Prostate gland (tissue), 2 donors: Measurements from ENCODE around the gene TSHZ2. TPM values are rescaled to one million over a fixed set of nuclear protein-coding genes. Genes with fewer than 3 reads are reported as not detected.

Experiments
- DNase-seq: peaks from one replicate; pipeline ENCODE4 v3.0.0-alpha.2; 2019; ENCODE audit warnings: low spot score
- H3K27ac ChIP-seq, 2 donors: fragments of 200-600 bp; sonication (generic); 2 replicates each; pipeline ENCODE4 v1.5.1; 2017 to 2019
- H3K27me3 ChIP-seq: fragments of 200-600 bp; sonication (generic); replicated peaks from 2 replicates; pipeline ENCODE4 v1.5.1; 2019; ENCODE audit not compliant: insufficient read depth
- H3K36me3 ChIP-seq, 2 donors: fragments of 200-600 bp; sonication (generic); 1 replicate in 1 of 2; 2 replicates in 1 of 2; pipeline versions ENCODE4 v1.5.1 to v1.8.1; 2017 to 2019
- H3K4me1 ChIP-seq: fragments of 200-600 bp; sonication (generic); replicated peaks from 2 replicates; pipeline ENCODE4 v1.5.1; 2019
- H3K4me3 ChIP-seq, 2 donors: fragments of 200-600 bp; sonication (generic); 2 replicates each; pipeline ENCODE4 v1.5.1; 2017 to 2019
- H3K9me3 ChIP-seq: fragments of 200-600 bp; sonication (generic); 2 replicates; pipeline ENCODE4 v1.5.1; 2017
- POLR2A ChIP-seq: fragments of 450-650 bp; IDR thresholded peaks from one replicate; pipeline ENCODE4 v1.6.1; 2016; ENCODE audit warnings: antibody characterized with exemption, mild to moderate bottlenecking
- POLR2AphosphoS5 ChIP-seq: sonication (generic); formaldehyde crosslinking; IDR thresholded peaks from one replicate; pipeline ENCODE4 v1.6.1; 2017; ENCODE audit warnings: antibody characterized with exemption
- WGBS: methylation state at CpG from one replicate; pipeline ENCODE4 v1.1.5; 2018; 5-methylcytosine and 5-hydroxymethylcytosine counted together
- intact Hi-C: fragments of 100-400 bp; cut with DNase I; formaldehyde crosslinking; loops from one replicate; pipeline ENCODE4 v1.14.2; 2022
- total RNA-seq, 2 donors: library from RNA; depleted of rRNA; stranded (reverse); fragments of >200 nt; gene quantifications; one replicate each; pipeline ENCODE4 v1.1.0, GENCODE V29; 2016
- TF ChIP-seq, protein P1 (sequence below), 4 experiments: fragments of 200-600 bp in 2 of 4; fragments of 450-650 bp in 2 of 4; sonication (generic) in 2 of 4; IDR thresholded peaks; 1 replicate in 3 of 4; 2 replicates in 1 of 4; pipeline ENCODE4 v1.5.1; 2016 to 2019; ENCODE audit warnings: antibody characterized with exemption in 4 of 4, mild to moderate bottlenecking in 2 of 4, moderate library complexity in 2 of 4

TSHZ2 gene
- total RNA-seq, 2 donors from 2014 or later = 9.8 to 35.1 TPM

DNA sequence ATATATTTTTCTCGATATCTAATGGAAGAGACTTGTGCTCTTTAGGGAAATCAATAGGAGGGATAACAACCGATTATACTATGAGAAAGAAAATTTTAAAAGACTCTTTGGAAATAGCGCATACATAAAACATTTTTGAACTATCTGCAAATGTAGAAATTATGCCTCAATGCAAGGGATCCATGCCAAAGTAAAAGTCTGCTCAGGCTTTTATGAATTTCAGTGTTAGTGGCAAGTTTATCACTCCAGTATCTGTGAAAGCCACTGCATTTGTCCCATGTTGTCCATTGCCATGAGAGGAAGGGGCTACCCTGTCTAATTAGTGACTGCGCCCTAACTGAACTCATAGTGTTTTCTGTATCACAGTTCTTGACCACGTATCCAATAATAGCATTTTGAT, 81.4 kb downstream of the TSHZ2 start:
- no peaks in the 10 kb centered on the region for H3K4me1 ChIP-seq
- DNase-seq = no peak
- no peaks in the 10 kb centered on the region for H3K27me3 ChIP-seq
- no peak overlapping the region for H3K4me3 ChIP-seq
- H3K27ac ChIP-seq = no peak overlapping the region
- TF ChIP-seq POLR2AphosphoS5 (no peak), POLR2A (no peak)
- TF ChIP-seq, protein P1, sequence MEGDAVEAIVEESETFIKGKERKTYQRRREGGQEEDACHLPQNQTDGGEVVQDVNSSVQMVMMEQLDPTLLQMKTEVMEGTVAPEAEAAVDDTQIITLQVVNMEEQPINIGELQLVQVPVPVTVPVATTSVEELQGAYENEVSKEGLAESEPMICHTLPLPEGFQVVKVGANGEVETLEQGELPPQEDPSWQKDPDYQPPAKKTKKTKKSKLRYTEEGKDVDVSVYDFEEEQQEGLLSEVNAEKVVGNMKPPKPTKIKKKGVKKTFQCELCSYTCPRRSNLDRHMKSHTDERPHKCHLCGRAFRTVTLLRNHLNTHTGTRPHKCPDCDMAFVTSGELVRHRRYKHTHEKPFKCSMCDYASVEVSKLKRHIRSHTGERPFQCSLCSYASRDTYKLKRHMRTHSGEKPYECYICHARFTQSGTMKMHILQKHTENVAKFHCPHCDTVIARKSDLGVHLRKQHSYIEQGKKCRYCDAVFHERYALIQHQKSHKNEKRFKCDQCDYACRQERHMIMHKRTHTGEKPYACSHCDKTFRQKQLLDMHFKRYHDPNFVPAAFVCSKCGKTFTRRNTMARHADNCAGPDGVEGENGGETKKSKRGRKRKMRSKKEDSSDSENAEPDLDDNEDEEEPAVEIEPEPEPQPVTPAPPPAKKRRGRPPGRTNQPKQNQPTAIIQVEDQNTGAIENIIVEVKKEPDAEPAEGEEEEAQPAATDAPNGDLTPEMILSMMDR (IDR thresholded peaks at IDR 0.05) = no peak
- 93% methylated on average over 5 of the region's 5 CpGs for WGBS
- intact Hi-C loops = no loop called here
- no peaks in the 10 kb centered on the region for H3K36me3 ChIP-seq
- H3K9me3 ChIP-seq = no peaks in the 10 kb centered on the region

DNA sequence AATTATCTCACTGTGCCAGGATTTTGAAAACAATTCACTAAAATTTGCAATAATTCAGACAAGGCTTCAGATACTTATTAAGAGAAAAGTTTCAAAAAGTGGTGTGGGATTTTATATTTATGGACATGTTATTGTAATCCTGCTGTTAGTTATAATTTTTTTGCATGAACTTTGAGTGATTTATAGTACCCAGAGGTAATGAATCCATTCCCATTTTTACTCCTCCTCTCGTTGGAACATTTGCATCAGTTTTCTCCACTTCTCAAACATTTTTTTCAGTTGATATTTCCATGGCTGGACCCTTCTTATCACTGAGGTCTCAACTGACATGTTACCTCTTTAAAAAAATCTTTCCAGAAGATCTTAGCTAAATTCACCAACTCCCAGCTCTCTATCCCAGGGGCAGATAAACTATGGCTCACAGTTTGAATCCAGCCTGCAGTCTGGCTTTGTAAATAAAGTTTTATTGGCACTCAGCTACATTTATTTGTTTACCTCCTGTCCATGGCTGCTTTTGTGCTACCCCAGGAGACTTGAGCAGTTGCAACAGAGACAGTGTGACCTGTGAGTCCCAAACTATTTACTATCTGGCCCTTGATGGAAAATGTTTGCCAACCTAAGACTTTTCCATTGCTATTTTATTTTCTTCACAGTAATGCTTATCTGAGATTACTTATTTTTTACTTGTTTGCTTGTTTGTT, 83.4 kb downstream of the TSHZ2 start:
- no peaks in the 10 kb centered on the region for H3K27me3 ChIP-seq
- no peak overlapping the region for H3K4me3 ChIP-seq
- no peak for DNase-seq
- TF ChIP-seq, protein P1 (IDR thresholded peaks at IDR 0.05) = no peak
- TF ChIP-seq POLR2A (no peak), POLR2AphosphoS5 (no peak)
- no peaks in the 10 kb centered on the region for H3K9me3 ChIP-seq
- no peak overlapping the region for H3K27ac ChIP-seq
- intact Hi-C loops = no loop called here
- no peaks in the 10 kb centered on the region for H3K36me3 ChIP-seq
- no peaks in the 10 kb centered on the region for H3K4me1 ChIP-seq
- 29% methylated on average over 1 of the region's 1 CpG for WGBS

DNA sequence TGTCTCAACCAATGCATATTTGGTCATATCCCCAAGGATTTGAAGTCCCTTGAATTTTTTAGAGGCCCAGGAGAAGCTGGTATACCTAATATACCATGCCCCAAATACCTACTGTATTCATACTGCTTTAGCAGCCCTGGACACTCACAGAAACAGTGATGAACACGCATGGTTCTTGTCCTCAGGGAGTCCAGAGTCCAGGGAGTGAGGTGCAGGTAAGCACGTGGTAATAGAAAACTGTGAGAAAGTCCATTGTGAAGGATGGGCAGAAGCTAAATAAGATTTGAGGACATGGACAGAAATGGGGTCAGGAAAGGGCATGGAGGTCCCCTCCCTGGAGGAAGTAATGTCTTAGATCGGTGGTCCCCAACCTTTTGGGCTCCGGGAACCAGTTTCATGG, 85.4 kb downstream of the TSHZ2 start:
- WGBS = 90% methylated on average over 4 of the region's 4 CpGs

DNA sequence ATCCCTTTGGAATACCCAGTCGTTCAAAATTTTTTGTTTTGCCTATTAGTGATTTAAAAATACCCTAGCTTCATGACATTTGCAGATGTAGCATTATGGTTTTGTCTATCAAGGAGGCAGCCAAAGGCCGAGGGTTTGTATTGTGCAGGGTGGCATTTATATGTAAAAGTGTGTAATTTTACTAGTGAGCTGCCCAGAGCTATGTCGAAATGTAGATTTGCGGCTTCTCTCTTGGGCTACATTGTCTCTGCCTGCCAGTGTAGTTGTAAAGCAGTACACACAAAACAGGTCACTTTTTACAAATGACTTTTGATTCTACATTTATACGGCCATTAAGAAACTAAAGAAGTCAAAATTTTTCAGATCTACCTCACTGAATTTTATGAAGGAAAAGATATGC, 87.7 kb downstream of the TSHZ2 start:
- H3K9me3 ChIP-seq = no peaks in the 10 kb centered on the region
- 73% methylated on average over 5 of the region's 5 CpGs for WGBS
- intact Hi-C loops = no loop called here

More for the DNA sequence above, 85.4 kb downstream of the TSHZ2 start:
- no peak overlapping the region for H3K27ac ChIP-seq
- H3K36me3 ChIP-seq = no peaks in the 10 kb centered on the region
- H3K4me1 ChIP-seq = no peaks in the 10 kb centered on the region
- no peaks in the 10 kb centered on the region for H3K27me3 ChIP-seq
- no peak for DNase-seq
- no peak overlapping the region for H3K4me3 ChIP-seq
- intact Hi-C loops = no loop called here
- TF ChIP-seq, protein P1 (IDR thresholded peaks at IDR 0.05) = no peak
- TF ChIP-seq POLR2AphosphoS5 (no peak), POLR2A (no peak)
- no peaks in the 10 kb centered on the region for H3K9me3 ChIP-seq

More for the DNA sequence above, 87.7 kb downstream of the TSHZ2 start:
- Histone ChIP-seq H3K4me3 (no peak overlapping the region), H3K27me3 (no peaks in the 10 kb centered on the region), H3K36me3 (no peaks in the 10 kb centered on the region), H3K27ac (no peak overlapping the region), H3K4me1 (no peaks in the 10 kb centered on the region)
- no peak for DNase-seq
- TF ChIP-seq, protein P1 (IDR thresholded peaks at IDR 0.05) = no peak
- TF ChIP-seq POLR2AphosphoS5 (no peak), POLR2A (no peak)
